Measurements from ENCODE around the gene MMP24OS.

MMP24OS gene

DNA sequence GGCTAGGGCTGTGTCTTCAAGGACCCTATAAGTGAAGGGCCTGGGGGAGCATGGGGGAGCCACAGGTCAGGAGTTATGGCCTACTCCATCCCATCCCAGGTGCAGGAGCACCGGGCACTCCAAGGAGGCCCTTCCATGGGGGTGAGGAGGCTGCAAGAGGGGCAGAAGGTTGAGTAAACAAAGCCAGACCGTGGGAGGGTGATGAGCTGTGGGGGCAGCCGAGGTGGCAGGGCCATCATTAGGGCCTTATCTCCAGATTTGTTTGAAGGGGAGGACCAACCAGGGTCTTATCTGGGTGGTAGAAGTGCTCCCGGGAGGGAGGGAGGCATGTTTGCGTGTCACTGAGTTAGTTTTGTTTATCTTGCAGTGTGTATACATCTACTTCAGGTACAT lies 16.4 kb upstream of the MMP24OS start:
- H3K4me3 ChIP-seq (ENCODE audit: low read depth, low read length), result no peak overlapping the region
- no peak for DNase-seq (ENCODE audit: low read depth)
- TF ChIP-seq, protein P1, sequence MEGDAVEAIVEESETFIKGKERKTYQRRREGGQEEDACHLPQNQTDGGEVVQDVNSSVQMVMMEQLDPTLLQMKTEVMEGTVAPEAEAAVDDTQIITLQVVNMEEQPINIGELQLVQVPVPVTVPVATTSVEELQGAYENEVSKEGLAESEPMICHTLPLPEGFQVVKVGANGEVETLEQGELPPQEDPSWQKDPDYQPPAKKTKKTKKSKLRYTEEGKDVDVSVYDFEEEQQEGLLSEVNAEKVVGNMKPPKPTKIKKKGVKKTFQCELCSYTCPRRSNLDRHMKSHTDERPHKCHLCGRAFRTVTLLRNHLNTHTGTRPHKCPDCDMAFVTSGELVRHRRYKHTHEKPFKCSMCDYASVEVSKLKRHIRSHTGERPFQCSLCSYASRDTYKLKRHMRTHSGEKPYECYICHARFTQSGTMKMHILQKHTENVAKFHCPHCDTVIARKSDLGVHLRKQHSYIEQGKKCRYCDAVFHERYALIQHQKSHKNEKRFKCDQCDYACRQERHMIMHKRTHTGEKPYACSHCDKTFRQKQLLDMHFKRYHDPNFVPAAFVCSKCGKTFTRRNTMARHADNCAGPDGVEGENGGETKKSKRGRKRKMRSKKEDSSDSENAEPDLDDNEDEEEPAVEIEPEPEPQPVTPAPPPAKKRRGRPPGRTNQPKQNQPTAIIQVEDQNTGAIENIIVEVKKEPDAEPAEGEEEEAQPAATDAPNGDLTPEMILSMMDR (conservative IDR thresholded peaks at IDR 0.05; ENCODE audit: low read depth, low read length), result no peak

DNA sequence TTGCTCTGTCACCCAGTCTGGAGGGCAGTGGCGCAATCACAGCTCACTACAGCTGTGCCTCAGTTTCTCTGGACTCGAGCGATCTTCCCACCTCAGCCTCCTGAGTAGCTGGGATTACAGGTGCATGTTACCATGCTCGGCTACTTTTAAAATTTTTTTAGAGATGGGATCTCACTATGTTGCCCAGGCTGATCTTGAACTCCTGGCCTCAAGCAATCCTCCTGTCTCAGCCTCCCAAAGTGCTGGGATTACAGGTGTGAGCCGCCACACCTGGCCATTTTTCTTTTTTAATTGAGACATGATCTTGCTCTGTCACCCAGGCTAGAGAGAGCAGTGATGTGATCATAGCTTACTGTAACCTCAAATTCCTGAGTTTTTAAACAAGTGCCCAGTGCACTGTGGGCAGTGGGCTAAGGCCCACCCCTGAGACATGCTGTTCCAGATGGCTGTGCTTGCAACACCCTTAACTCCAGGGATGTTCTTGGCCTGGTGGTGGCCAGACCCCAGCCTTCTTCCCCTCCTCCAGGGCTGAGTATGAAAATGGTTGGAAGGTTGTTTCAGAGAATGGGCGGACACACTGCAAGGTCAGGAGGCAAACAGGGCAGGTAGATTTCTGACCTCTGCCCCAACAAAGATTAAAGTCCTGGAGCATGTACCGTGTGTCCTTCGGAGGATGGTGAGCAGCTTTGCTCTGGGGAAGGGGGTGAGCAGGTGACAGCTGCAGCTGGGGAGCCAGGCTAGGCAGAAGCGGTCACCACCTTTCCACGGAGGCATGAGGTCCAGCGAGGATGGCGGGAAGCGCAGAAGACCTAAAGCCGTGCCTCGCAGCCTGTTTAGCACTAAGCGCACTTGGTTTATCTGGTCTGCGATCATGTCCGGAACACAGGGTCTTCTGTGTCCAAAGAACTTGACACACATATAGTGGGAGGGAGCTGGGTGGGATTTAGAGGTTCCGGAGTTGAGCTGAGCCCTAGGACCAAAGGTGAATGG lies 15.7 kb upstream of the MMP24OS start:
- DNase-seq (ENCODE audit: low read depth), result no peak
- no peak overlapping the region for H3K4me3 ChIP-seq (ENCODE audit: low read depth, low read length)
- TF ChIP-seq, protein P1 (conservative IDR thresholded peaks at IDR 0.05; ENCODE audit: low read depth, low read length), result no peak

DNA sequence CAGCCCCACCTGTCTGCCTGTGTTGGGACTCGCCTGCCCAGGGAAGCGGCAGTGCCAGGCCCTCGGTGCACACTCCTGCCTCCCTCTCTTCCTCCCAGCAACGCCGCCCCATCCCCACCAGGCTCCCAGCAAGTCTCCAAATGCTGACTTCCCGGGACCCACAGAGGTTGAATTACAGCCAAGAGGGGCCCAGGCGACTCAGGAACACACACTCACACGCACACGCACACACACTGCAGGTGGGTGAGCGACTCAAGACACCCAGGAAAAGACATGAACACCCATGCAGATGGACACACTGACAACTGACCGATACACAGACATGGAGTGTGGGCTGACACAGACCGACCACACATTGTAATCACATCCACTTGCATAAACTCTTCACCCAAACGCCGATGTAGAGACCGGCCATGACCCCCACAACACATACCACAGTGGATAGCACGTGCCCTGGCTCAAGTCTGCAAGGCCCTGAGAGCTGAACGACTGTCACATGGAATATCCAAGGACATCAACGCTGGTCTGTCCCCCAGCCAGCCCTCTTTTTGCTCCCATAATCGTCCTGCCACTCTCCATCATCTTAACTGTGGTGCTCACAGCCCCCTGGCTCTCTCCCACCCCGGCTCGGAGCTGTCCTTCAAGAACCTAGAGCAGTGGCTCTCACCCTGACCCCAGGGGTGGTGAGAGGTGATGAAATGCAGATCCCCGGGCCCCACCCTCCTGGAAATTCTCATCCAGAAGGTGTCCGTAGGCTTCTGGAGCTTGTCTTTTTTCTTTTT lies 14.8 kb upstream of the MMP24OS start:
- TF ChIP-seq, protein P1 (conservative IDR thresholded peaks at IDR 0.05; ENCODE audit: low read depth, low read length), result no peak
- H3K4me3 ChIP-seq (ENCODE audit: low read depth, low read length), result no peak overlapping the region
- DNase-seq (ENCODE audit: low read depth), result no peak

DNA sequence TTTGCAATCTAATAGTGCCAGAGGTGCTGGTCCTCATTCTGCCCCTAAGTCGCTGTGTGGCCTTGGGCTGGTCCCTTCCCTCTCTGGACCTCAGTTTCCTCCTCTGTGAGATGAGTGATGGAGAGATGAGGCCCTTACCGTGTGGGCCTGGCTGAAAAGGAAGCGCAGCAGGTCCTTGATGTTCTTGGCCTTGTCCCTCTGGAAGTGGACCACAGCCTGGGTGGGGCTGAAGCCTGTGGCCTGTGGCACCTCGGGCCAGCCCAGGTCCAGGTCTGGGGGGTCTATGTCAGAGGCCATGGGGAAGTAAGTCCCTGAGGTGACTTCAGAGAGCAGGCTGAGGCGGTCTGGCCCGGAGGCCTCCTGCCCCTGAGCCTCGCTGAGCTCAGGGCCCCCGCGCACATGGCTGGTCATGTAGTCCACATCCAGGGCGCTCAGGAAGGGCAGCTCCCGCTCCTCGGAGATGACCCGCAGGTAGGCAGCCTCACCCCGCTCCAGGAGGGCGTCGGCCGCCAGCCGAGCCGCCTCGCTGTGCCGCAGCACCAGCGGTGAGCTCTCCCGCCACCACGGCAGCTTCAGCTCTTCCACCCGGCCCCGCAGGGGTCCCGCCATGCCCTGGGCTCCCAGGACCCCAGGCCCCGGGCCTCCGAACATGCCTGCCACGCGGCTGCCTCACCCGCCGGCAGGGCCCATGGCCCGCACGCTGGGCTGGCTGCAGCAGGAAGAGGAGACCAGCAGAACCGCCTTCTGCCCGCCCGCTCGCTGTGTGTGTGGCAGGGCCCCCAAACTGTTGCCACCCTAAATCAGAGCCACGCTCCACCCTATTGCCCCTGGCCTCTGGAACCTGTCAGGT lies 14.0 kb upstream of the MMP24OS start, which contains the start of gene FAM83C:
Gene FAM83C (minus strand): TSS at position 772 of the 850 bp plus-strand sequence. CDS start 121 bp downstream, at position 651.
- TF ChIP-seq, protein P1 (conservative IDR thresholded peaks at IDR 0.05; ENCODE audit: low read depth, low read length), result no peak
- H3K4me3 ChIP-seq (ENCODE audit: low read depth, low read length), result no peak within 1 kb of the TSS
- no peak for DNase-seq (ENCODE audit: low read depth)

DNA sequence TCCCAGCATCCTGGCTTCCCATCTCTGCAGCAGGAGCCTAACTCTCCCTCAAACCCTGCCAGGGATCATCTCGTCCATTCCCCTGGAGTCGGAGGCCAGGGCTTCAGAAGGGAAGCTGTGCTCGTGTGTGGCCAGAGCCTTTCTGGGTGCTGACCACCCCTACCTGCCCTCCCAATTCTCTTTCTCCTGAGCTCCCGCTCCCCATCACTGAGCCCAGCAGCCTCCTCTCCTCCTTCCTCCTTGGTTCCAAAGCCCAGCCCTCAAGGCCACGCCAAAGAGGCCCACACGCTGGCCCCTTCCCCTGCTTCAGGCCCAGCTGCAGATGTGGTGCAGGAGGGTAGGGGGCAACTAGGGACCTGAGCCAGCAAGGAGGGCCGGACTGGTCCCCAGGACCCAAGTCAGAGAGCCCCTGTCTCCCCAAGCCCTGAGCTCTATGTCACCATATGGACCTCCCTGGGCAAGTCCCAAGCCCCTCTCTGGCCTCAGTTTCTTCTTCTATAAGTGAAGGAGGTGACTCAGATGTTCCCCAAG lies 13.0 kb upstream of the MMP24OS start:
- no peak overlapping the region for H3K4me3 ChIP-seq (ENCODE audit: low read depth, low read length)
- no peak for DNase-seq (ENCODE audit: low read depth)
- TF ChIP-seq, protein P1 (conservative IDR thresholded peaks at IDR 0.05; ENCODE audit: low read depth, low read length), result no peak

DNA sequence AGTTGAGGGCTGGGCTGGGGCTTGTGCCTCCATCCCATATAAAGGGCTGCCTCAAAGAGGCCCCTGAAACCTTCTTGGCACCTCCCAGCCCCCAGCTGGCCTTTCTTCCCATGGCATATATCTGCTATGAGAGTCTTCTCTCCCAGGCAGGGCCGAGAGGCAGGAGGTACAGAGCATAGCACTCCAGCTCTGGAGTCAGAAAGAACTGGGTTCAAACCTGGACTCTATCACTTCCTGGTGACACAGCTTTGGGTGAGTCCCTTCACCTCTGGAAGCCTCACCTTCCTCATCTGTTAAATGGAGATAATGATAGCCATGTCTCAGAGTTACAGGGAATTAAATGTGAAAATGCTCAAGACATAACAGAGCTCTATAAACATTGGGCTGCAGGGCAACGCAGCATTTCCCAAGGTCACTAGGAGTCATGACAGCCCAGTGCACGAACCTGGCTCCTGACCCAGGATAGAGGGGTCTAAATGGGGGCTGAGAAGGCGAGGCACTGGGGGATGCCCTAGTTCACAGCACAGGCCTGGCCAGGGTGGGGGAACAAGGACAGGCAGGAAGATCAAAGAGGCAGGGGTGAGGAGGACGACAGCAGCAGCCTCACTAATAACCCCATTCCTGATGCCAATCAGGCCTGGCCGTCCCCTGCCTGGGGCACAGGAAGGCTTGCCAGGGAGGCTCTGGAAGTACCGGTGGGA lies 12.4 kb upstream of the MMP24OS start:
- no peak overlapping the region for H3K4me3 ChIP-seq (ENCODE audit: low read depth, low read length)
- TF ChIP-seq, protein P1 (conservative IDR thresholded peaks at IDR 0.05; ENCODE audit: low read depth, low read length), result no peak
- DNase-seq (ENCODE audit: low read depth), result no peak
